Effector memory CD4-positive, alpha-beta T cell (primary cell): ENCODE results near the gene LTV1.
"Not testable (repeated sequence)": the region's sequence is repeated elsewhere in the genome, so short reads cannot be mapped to it uniquely, and the experiment has no call there.

Source experiments
- DNase-seq, 3 donors: peaks; one replicate each; pipeline ENCODE4 v3.0.0-alpha.2; 2020
- H3K27ac ChIP-seq: 2 replicates; pipeline ENCODE4 v1.7.0; 2013; ENCODE audit warnings: mild to moderate bottlenecking, low read length, moderate library complexity; ENCODE audit not compliant: insufficient read depth, poor library complexity, severe bottlenecking
- H3K27me3 ChIP-seq: replicated peaks from 2 replicates; pipeline ENCODE4 v1.7.0; 2013; ENCODE audit warnings: mild to moderate bottlenecking, low read length; ENCODE audit not compliant: insufficient read depth, control insufficient read depth, poor library complexity, severe bottlenecking
- H3K36me3 ChIP-seq: 2 replicates; pipeline ENCODE4 v1.7.0; 2013; ENCODE audit warnings: mild to moderate bottlenecking, low read length, moderate library complexity; ENCODE audit not compliant: control insufficient read depth, insufficient read depth
- H3K4me1 ChIP-seq: 2 replicates; pipeline ENCODE4 v1.7.0; 2013; ENCODE audit warnings: low read length, mild to moderate bottlenecking; ENCODE audit not compliant: control insufficient read depth, insufficient read depth, poor library complexity, severe bottlenecking
- H3K4me3 ChIP-seq: 2 replicates; pipeline ENCODE4 v1.7.0; 2013; ENCODE audit warnings: low read length, low read depth, mild to moderate bottlenecking; ENCODE audit not compliant: insufficient read depth, poor library complexity, severe bottlenecking
- H3K9me3 ChIP-seq: 2 replicates; pipeline ENCODE4 v1.7.0; 2013; ENCODE audit warnings: mild to moderate bottlenecking, low read length, moderate library complexity; ENCODE audit not compliant: control insufficient read depth

Gene LTV1

GRCh38 chr6:143863771-143864170 is 20.6 kb downstream of the LTV1 start:
- Histone ChIP-seq H3K27me3 (no peaks in the 10 kb centered on the region), H3K9me3 (no peaks in the 10 kb centered on the region), H3K36me3 (peaks cover 35% of the 10 kb centered on the region), H3K4me1 (no peaks in the 10 kb centered on the region), H3K4me3 (no peak overlapping the region), H3K27ac (no peak overlapping the region)
- DNase-seq = no peak

GRCh38 chr6:143864234-143864633 is 21.1 kb downstream of the LTV1 start, which contains the start of gene ZC2HC1B:
Gene ZC2HC1B (plus strand): TSS chr6:143864474. CDS start chr6:143864540, 66 bp downstream.
- DNase-seq = no peak
- peaks cover 30% of the 10 kb centered on the region for H3K36me3 ChIP-seq
- H3K27me3 ChIP-seq = no peaks in the 10 kb centered on the region
- H3K4me3 ChIP-seq = no peak within 1 kb of the TSS
- H3K9me3 ChIP-seq = no peaks in the 10 kb centered on the region
- H3K4me1 ChIP-seq = no peaks in the 10 kb centered on the region
- no peak within 1 kb of the TSS for H3K27ac ChIP-seq

GRCh38 chr6:143867236-143867635 is 24.1 kb downstream of the LTV1 start:
- no peak overlapping the region for H3K4me3 ChIP-seq
- no peaks in the 10 kb centered on the region for H3K27me3 ChIP-seq
- DNase-seq = no peak
- no peak overlapping the region for H3K27ac ChIP-seq
- H3K9me3 ChIP-seq = no peaks in the 10 kb centered on the region
- no peaks in the 10 kb centered on the region for H3K4me1 ChIP-seq
- peaks cover 7% of the 10 kb centered on the region for H3K36me3 ChIP-seq

- DNase-seq, H3K36me3 ChIP-seq: not testable (repeated sequence)
Measured at GRCh38 chr6:143868808-143869207, 25.7 kb downstream of the LTV1 start.

GRCh38 chr6:143871202-143871730 is 28.1 kb downstream of the LTV1 start:
- not testable (repeated sequence) for H3K36me3 ChIP-seq, H3K4me1 ChIP-seq, H3K27me3 ChIP-seq, H3K27ac ChIP-seq, H3K9me3 ChIP-seq, H3K4me3 ChIP-seq, DNase-seq

More at GRCh38 chr6:143868808-143869207, 25.7 kb downstream of the LTV1 start:
- not testable (repeated sequence) for H3K27me3 ChIP-seq, H3K9me3 ChIP-seq, H3K27ac ChIP-seq, H3K4me3 ChIP-seq, H3K4me1 ChIP-seq

- H3K27ac ChIP-seq = no peak overlapping the region
- no peaks in the 10 kb centered on the region for H3K36me3 ChIP-seq
- H3K9me3 ChIP-seq = no peaks in the 10 kb centered on the region
- no peaks in the 10 kb centered on the region for H3K27me3 ChIP-seq
- H3K4me1 ChIP-seq = no peaks in the 10 kb centered on the region
- DNase-seq = no peak
- H3K4me3 ChIP-seq = no peak overlapping the region
Measured at GRCh38 chr6:143872201-143872600, 29.1 kb downstream of the LTV1 start.

- not testable (repeated sequence) for H3K4me1 ChIP-seq, DNase-seq
Measured at GRCh38 chr6:143873600-143873999, 30.5 kb downstream of the LTV1 start.

GRCh38 chr6:143874503-143874902 is 31.4 kb downstream of the LTV1 start:
- not testable (repeated sequence) for H3K4me1 ChIP-seq, H3K27ac ChIP-seq, H3K4me3 ChIP-seq, H3K27me3 ChIP-seq, H3K9me3 ChIP-seq, DNase-seq, H3K36me3 ChIP-seq

More at GRCh38 chr6:143873600-143873999, 30.5 kb downstream of the LTV1 start:
- not testable (repeated sequence) for H3K4me3 ChIP-seq, H3K36me3 ChIP-seq, H3K27ac ChIP-seq, H3K9me3 ChIP-seq, H3K27me3 ChIP-seq

GRCh38 chr6:143877584-143878271 is 34.6 kb downstream of the LTV1 start:
- Histone ChIP-seq H3K9me3 (no peaks in the 10 kb centered on the region), H3K27me3 (no peaks in the 10 kb centered on the region), H3K4me1 (no peaks in the 10 kb centered on the region), H3K36me3 (no peaks in the 10 kb centered on the region), H3K27ac (no peak overlapping the region), H3K4me3 (no peak overlapping the region)
- DNase-seq = no peak

GRCh38 chr6:143878272-143878760 is 35.2 kb downstream of the LTV1 start:
- no peaks in the 10 kb centered on the region for H3K36me3 ChIP-seq
- H3K4me1 ChIP-seq = no peaks in the 10 kb centered on the region
- no peaks in the 10 kb centered on the region for H3K9me3 ChIP-seq
- H3K27me3 ChIP-seq = no peaks in the 10 kb centered on the region
- no peak overlapping the region for H3K27ac ChIP-seq
- no peak for DNase-seq
- no peak overlapping the region for H3K4me3 ChIP-seq
